Measurements from ENCODE around the gene ZNF705A.
"Not testable (repeated sequence)": the region's sequence is repeated elsewhere in the genome, so short reads cannot be mapped to it uniquely, and the experiment has no call there.

DNA sequence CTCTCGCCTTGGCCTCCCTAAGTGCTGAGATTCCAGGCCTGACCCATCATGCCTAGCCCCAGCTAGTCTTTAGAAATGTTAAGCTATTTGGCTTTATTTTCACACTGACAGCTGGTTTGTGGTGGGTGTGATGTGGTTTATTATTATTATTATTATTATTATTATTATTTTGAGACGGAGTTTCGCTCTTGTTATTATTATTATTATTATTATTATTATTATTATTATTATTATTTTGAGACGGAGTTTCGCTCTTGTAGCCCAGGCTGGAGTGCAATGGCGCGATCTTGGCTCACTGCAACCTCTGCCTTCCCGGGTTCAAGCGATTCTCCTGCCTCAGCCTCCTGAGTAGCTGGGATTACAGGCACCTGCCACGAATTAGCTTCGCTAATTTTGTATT lies 71.8 kb downstream of the ZNF705A start:
- not testable (repeated sequence) for TF ChIP-seq CTCF (IDR thresholded peaks at IDR 0.05; ENCODE audit: insufficient read depth, low read depth, low read length); EZH2 (IDR thresholded peaks at IDR 0.05; ENCODE audit: insufficient read depth, low read length)

Measured in astrocyte (in vitro differentiated cells and primary cell).